GM10266 (cell line): ENCODE measurements around the gene ERGIC2.

ENCODE experiments used
- DNase-seq: peaks from one replicate; pipeline ENCODE4 v3.0.0; 2012; ENCODE audit errors: extremely low spot score
- CTCF ChIP-seq: IDR thresholded peaks from 2 replicates; pipeline ENCODE4 v1.5.1; 2012; ENCODE audit warnings: mild to moderate bottlenecking, low read depth; ENCODE audit not compliant: control insufficient read depth, insufficient read depth; ENCODE audit errors: missing control alignments

The ERGIC2 gene

GRCh38 chr12:29316752-29317151, 64.2 kb downstream of the ERGIC2 start:
- no peak for DNase-seq
- no peak for TF ChIP-seq CTCF

- no peak for TF ChIP-seq CTCF
- no peak for DNase-seq
Measured at GRCh38 chr12:29314416-29314815, 66.6 kb downstream of the ERGIC2 start.

- no peak for DNase-seq
- no peak for TF ChIP-seq CTCF
Measured at GRCh38 chr12:29310899-29311298, 70.1 kb downstream of the ERGIC2 start.

GRCh38 chr12:29309320-29309902, 71.6 kb downstream of the ERGIC2 start:
- DNase-seq, result no peak
- peak; percentile 19 for TF ChIP-seq CTCF

GRCh38 chr12:29306682-29307081, 74.3 kb downstream of the ERGIC2 start:
- DNase-seq, result no peak
- no peak for TF ChIP-seq CTCF

GRCh38 chr12:29306266-29306665, 74.7 kb downstream of the ERGIC2 start:
- no peak for TF ChIP-seq CTCF
- DNase-seq, result no peak

- DNase-seq, result no peak
- no peak for TF ChIP-seq CTCF
Measured at GRCh38 chr12:29304388-29304787, 76.6 kb downstream of the ERGIC2 start.
